ENCODE results near the gene KCNH8.

DNA sequence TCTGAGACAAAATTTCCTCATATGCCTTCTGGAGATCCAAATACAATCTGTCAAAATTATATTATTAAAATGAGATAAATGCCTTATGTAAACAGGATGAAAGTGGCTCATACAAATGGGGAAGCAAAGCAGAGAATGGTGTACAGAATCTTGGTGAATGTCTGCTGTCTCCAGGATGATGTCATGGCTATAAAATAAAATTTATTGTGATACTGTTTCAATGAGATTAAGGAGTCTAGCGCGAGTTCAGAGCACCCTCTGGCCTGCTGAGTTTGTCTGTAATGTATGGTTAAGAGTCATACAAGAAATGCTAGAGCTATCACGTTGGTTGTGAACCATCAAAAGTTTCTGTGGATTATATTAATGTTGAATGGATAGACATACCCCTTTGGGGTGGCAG, 426.0 kb downstream of the KCNH8 start:
- TF ChIP-seq GATA2 (IDR thresholded peaks at IDR 0.05; ENCODE audit: low read depth, low read length): no peak
- TF ChIP-seq GATA3 (IDR thresholded peaks at IDR 0.05; ENCODE audit: low read depth, low read length): no peak

Measured in SH-SY5Y (cell line).